ENCODE results near the gene SMYD2. TPM values are rescaled to one million over a fixed set of nuclear protein-coding genes. Genes with fewer than 3 reads are reported as not detected.

The SMYD2 gene
- total and polyA plus RNA-seq, 2 of the 8 experiments (the other 6 are each of a cell fraction or from before 2014, with no cell fraction given): 3.0 to 5.2 TPM

- TF ChIP-seq CREB1 (IDR thresholded peaks at IDR 0.05) (no peak), CHD2 (IDR thresholded peaks at IDR 0.05; ENCODE audit: low read length) (no peak), CTBP2 (IDR thresholded peaks at IDR 0.05; ENCODE audit: borderline replicate concordance, insufficient read depth, insufficient read length, low read length) (no peak), USF2 (IDR thresholded peaks at IDR 0.05; ENCODE audit: low read length) (no peak), POU5F1 (IDR thresholded peaks at IDR 0.05; ENCODE audit: low read depth, low read length) (no peak), CBX5 (IDR thresholded peaks at IDR 0.05; ENCODE audit: low read depth, low read length) (no peak), RBBP5 (IDR thresholded peaks at IDR 0.05; ENCODE audit: borderline replicate concordance, low read depth, low read length) (no peak), ZNF274 (IDR thresholded peaks at IDR 0.05; ENCODE audit: borderline replicate concordance, extremely low read depth, low read length) (no peak)
These were observed 1.8 kb downstream of the SMYD2 start (continued) for GRCh38 chr1:214282630-214283242.

Measured in H1 (cell line).